HuH-7 (cell line): ENCODE data around the gene KCNK1.

Source experiments
- DNase-seq: peaks from one replicate; pipeline ENCODE4 v3.0.0; 2011; ENCODE audit warnings: low spot score

The KCNK1 gene

DNA sequence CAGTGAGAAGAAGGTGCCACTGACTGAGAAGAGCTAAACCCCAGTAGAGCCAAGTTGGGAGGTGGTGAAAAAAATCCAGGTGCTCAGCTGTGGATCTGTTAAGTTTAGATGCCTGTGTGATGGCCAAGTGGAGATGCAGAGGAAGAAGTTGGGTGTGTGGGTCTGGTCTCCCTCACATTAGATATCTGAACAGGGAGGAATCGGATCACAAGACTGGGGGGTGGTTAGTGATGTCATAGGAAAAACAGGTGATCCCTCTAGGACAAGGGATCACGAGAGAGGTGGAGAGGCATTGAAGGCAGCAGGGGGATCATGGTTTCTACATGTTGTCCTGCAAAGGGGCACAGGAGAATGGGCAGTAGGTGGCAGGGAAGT, 22.6 kb downstream of the KCNK1 start:
- DNase-seq: no peak

DNA sequence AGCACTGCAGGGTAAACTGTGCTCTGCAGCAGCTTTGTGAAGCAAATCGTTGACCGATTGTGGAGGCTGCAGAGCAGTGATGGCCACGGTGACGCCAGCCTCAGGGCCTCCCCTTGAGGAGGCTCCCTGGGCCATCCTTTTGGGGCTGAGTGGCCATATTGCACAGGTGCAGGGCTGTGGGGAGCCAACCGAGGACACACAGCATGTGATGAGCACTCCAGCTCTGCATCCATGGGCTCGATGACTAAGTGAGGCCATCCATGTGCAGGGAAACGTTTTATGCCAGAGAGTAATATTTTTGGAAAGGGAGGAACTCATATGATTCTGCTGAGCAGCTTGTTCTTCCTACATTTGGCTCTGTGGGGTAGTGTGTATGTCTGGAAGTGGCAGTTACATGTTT, 24.6 kb downstream of the KCNK1 start:
- no peak for DNase-seq

DNA sequence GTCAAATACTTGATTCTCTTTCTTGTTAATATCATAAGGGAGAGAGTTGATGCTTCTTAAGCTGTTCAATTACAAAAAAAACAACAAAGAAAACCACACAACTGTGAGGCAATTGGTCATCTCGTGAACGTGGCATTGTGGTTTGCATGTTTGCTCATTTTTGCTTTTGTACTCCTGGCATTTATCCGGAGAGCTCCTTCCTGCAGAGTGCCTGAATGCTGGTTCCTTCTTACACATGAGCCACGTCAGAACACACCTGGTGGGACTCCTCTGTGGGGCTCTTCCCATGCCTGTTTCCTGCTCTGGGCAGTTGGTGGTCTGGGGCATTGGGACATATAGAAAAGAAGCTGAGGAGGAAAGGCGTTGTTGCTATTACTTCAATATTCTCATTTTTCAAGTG, 25.7 kb downstream of the KCNK1 start:
- DNase-seq: no peak

- no peak for DNase-seq
These were observed 26.3 kb downstream of the KCNK1 start for GRCh38 chr1:233640179-233640578.

DNA sequence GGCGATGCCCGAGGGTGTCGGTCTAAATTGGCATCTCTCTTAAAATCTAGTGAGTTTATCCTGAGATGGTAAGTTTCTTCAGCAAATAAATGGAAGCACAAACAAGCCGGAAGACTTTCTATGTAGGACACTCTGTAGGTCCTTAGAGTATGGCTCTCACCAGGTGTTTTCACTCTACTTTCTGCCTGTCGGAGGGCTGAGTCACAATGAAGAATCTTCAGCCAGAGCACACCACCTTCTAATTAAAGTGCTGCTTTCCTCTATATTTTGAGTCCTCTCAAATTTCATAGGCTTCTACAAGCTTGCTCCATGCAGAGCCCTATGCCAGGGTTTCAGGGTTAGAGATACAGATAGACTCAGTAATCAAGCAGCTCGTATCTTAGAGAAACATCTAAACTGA, 27.1 kb downstream of the KCNK1 start:
- DNase-seq: no peak

DNA sequence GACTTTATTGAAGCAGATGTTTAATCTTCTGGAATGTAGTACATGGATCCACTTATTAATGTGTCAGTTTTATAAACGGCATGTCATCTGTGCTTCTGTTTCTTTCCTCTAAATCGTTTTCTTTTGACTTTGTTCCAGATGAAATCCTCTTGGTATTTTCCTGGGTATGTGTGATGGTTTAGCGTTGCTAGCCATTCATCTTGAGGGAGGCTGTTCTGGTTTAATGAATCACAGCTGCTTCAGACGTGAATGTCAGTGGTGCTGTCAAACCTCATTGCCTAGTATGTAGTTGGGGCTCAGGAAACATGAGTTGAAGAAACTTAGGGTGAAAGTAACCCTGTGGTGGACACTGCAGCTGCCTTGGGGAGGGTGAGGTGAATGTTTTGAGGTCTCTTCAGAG, 33.2 kb downstream of the KCNK1 start:
- no peak for DNase-seq

DNA sequence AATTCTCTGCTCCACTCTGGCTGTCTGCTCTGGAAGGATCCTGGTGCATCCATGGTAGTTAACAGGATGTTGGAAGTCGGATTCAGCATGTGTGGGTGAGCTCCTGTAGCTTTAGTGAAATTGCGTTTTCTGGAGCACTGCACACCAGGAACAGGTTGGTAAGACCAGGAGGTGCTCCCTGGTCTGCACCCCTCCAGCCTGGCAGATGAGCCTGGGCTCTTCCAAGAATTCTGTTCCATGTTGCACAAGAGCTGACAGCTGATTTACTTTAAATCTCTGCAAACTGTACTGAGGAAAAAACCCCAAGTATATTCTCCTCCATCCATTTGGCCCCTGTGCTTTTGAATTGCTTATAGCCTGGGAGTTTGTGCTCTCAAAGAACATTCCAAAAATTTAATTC, 33.7 kb downstream of the KCNK1 start:
- no peak for DNase-seq

DNA sequence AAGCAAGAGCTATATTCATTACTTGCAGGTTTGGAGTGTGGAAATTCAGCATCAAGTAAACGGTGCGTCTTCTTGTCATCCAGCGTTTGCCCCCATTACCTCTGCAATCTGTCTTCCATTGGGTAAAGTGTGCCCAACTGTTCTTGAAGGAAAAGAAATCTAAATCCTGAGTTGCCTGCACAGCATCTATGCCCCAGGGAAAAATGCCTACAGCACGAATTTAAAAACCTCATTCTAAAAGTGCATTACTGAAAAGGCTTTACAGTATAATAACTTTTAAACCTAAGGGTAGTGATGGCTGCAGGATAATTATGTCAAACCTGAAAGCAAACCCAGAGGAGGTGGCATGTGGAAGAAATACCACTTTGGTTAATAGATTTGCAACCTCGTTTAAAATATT, 37.2 kb downstream of the KCNK1 start:
- no peak for DNase-seq

- no peak for DNase-seq
These were observed 37.8 kb downstream of the KCNK1 start for GRCh38 chr1:233651563-233652233.

DNA sequence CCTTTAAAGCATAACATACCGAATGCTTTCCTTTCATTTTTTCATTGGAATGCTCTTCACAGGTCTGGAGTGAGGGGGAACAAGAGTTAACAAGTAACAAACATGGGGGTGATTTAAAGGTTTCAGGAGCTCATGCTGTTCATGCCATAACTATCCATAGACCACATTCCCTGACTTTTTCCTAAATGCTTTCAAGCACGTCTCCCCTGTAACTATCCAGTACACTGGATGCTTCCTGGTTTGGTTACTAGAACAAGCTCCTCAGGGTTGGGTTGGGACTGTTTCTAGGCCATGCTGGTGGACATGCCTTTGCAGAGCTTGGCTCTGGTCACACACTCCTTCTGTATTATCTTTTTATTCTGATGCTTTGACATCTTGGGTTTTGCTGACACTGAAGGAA, 38.6 kb downstream of the KCNK1 start:
- no peak for DNase-seq

- no peak for DNase-seq
These were observed 40.9 kb downstream of the KCNK1 start for GRCh38 chr1:233654658-233655280.

DNA sequence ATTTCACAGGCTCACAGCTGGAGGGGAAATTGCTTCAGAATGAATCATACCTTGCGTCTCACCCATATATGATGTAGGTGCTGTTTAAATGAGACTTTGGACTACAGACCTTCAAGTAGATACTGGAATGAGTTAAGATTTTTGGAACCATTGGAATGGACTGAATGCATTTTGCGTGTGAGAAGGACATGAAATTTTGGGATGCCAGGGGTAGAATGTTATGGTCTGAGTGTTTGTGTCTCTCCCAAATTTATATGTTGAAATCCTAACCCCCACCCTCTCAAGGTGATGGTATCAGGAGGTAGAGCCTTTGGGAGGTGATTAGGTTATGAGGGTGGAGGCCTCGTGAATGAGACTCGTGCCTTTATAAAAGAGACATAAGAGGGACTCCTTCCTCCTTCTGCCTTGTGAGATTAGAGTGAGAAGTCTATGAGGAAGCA, 41.4 kb downstream of the KCNK1 start:
- no peak for DNase-seq

DNA sequence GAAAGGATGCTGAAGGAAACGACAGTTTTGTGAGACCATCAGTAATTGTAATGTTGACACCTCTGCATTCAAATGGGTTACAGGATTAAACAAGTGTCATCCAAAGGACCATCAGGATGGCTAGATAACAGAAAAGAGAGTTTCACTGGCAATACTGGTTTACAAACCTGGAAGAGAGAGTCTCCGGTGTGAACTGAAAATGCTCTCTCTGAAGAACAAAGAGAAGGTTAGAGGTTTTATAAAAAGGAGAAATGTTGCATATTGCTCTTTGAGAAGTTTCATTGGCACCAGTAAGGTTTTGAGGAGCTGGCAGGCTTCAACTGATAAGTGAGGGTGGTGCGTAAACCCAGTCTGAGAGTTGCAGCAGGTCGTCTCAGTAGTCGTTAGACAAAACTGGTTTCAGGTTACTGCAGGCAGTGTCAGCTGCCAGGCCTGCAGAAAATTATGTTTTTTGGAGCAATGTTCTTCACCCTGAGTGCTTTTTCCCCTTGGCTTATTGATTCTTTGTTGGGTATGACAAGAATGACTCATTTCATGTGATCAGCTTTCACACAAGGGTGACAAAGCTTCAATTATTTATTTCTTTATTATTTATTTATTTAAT, 42.2 kb downstream of the KCNK1 start:
- no peak for DNase-seq

- no peak for DNase-seq
These were observed 42.8 kb downstream of the KCNK1 start for GRCh38 chr1:233656687-233657086.

GRCh38 chr1:233657466-233657865, 43.6 kb downstream of the KCNK1 start:
- no peak for DNase-seq

GRCh38 chr1:233659495-233659894, 45.6 kb downstream of the KCNK1 start:
- DNase-seq: no peak

GRCh38 chr1:233661376-233662159, 47.7 kb downstream of the KCNK1 start:
- no peak for DNase-seq

DNA sequence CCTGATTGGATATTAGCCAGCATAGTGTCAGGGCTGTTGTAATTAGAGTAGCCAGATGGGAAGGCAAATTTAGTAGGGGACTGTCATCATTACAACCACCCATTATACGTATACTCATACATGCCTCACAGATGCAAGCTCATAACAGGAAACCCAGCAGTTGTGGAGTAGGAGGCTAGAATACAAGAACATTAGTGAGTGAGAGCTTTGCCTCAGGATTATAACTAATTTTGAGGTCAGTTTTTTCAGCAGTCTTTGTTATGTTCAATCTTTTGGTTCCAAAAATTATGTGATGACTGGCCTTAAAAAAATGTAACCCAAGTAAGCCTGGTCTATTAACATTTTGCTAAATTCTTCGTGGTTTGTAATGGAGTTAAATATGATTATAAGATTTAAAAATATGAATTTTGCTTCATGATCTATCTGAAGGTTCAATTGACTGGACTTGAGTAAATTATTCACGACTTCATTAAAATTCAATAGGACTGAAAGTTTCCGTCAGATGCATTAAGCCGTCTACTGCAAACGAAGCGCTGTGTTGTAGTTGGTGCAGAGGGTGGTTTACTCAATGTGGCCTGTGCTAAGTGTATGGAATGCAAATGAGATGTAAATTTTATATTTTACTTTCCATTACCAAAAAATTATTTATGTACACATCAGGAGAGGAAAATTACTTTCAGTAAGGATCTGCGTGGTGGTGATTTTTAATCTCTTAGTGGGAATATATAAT, 48.8 kb downstream of the KCNK1 start:
- no peak for DNase-seq

DNA sequence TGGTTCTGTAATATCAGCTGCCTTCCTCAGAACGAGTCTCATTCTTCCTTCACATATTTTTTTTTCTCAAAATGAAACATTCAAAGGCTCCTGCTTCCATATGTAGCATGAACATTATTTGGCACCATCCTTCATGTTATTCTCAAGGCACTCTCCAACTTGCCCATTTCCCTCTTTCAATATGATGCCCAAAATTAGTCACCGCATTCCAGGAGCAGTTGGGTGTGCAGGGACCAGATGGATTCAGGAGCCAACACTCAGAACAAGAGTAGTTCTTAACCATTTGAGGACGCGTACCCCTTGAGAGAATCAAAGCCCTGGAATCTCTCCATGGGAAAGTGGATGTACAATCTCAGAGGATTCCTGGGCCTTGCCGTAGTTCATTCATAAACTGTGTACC, 50.3 kb downstream of the KCNK1 start:
- DNase-seq: no peak

DNA sequence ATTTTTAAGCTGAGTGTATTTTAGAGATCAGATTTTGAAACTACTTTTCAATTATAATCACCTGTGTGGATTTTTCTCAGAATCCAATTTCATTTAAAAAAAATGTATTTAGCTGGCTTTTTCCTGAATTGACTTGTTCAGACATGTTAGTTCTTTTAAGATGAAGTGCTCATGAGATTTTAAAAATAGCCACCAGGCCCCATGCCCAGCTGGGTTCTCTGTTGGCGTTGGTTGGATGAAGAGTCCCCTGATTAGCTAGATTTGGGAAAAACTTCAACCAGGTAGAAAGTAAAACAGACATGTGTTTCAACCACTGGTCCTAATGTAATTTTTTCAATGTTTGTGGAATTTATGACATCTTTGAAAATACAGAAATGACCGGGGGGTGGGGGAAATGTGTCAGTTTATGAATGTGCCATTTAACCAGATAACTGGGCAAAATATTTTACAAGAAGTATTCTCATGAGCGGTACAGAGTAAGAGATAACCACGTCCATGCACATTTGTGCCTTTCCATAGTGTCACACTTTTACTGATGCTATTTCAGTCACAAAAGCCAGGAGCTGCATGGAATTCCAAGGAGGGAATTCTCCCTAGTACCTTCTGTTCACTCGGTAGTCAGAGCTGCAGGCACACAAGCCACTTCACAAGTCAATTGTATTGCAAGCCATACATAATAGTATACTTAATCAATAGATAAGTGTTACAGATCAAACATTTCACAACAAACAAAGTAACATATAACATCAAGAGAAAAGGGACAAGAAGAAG, 51.1 kb downstream of the KCNK1 start:
- no peak for DNase-seq

DNA sequence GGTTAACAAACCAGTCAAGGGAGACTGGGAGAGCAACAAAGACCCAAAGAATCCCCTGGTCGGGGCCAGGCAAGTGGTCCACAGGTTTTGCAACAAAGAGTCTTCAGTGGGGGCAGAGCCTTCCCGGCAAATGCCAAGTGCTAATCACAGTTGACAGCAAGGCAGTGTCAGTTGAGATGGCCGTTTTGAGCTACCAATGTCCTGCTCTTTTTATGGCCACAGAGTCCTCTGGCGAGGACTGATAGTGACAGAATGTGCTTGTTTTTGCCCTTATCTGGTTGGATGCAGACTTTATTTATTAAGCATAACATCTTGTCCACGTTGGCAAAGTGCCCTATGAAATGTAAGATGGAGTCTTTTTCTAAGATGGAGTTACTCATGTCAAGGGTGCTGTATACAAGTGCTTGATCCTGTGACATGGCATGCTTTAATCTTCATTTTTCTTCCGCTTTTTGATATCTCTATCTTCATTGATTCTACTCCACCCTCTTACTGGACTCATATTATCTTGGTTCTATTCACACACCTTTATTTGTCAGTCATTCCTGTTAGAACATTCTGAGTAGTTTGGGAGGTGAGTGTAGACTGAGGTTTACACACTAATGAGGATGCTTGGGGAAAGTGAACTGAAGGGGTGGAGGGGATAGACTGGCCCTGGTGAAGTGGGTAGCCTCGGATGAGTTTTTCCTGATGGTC, 51.8 kb downstream of the KCNK1 start:
- no peak for DNase-seq
